Measurements from ENCODE around the gene MAP3K7CL.
"Not testable (repeated sequence)": the region's sequence is repeated elsewhere in the genome, so short reads cannot be mapped to it uniquely, and the experiment has no call there.

Gene MAP3K7CL

GRCh38 chr21:29133796-29134195 is 3.4 kb downstream of the MAP3K7CL start:
- DNase-seq (ENCODE audit: low spot score) = no peak

GRCh38 chr21:29135481-29135880 is 5.0 kb downstream of the MAP3K7CL start:
- DNase-seq (ENCODE audit: low spot score) = no peak

- DNase-seq (ENCODE audit: low spot score) = no peak
These were observed 5.6 kb downstream of the MAP3K7CL start for GRCh38 chr21:29136033-29136432.

GRCh38 chr21:29144736-29145353 is 14.4 kb downstream of the MAP3K7CL start:
- DNase-seq (ENCODE audit: low spot score) = peak; percentile 20

GRCh38 chr21:29145354-29145782 is 14.9 kb downstream of the MAP3K7CL start:
- DNase-seq (ENCODE audit: low spot score) = peak; percentile 76

- no peak for DNase-seq (ENCODE audit: low spot score)
These were observed 15.5 kb downstream of the MAP3K7CL start for GRCh38 chr21:29145852-29146453.

- DNase-seq (ENCODE audit: low spot score) = no peak
These were observed 16.3 kb downstream of the MAP3K7CL start for GRCh38 chr21:29146726-29147125.

- peak; percentile 80 for DNase-seq (ENCODE audit: low spot score)
These were observed 18.1 kb downstream of the MAP3K7CL start for GRCh38 chr21:29148530-29148929.

GRCh38 chr21:29149808-29150425 is 19.5 kb downstream of the MAP3K7CL start:
- DNase-seq (ENCODE audit: low spot score) = peak; percentile 7

GRCh38 chr21:29151931-29152330 is 21.5 kb downstream of the MAP3K7CL start:
- DNase-seq (ENCODE audit: low spot score) = no peak

- DNase-seq (ENCODE audit: low spot score) = no peak
These were observed 22.5 kb downstream of the MAP3K7CL start for GRCh38 chr21:29152916-29153315.

- DNase-seq (ENCODE audit: low spot score) = no peak
These were observed 23.8 kb downstream of the MAP3K7CL start for GRCh38 chr21:29154270-29154669.

- DNase-seq (ENCODE audit: low spot score) = peak; percentile 71
These were observed 24.9 kb downstream of the MAP3K7CL start for GRCh38 chr21:29155118-29155932.

GRCh38 chr21:29155933-29156260 is 25.5 kb downstream of the MAP3K7CL start:
- DNase-seq (ENCODE audit: low spot score) = no peak

- DNase-seq (ENCODE audit: low spot score) = no peak
These were observed 26.6 kb downstream of the MAP3K7CL start for GRCh38 chr21:29157080-29157479.

- no peak for DNase-seq (ENCODE audit: low spot score)
These were observed 29.4 kb downstream of the MAP3K7CL start for GRCh38 chr21:29159842-29160241.

- not testable (repeated sequence) for DNase-seq (ENCODE audit: low spot score)
These were observed 32.4 kb downstream of the MAP3K7CL start for GRCh38 chr21:29162825-29163224.

GRCh38 chr21:29163341-29164115 is 33.1 kb downstream of the MAP3K7CL start:
- no peak for DNase-seq (ENCODE audit: low spot score)

GRCh38 chr21:29164323-29164942 is 34.0 kb downstream of the MAP3K7CL start:
- DNase-seq (ENCODE audit: low spot score) = peak; percentile 55

GRCh38 chr21:29166323-29166722 is 35.9 kb downstream of the MAP3K7CL start:
- DNase-seq (ENCODE audit: low spot score) = no peak

GRCh38 chr21:29166853-29167252 is 36.4 kb downstream of the MAP3K7CL start:
- no peak for DNase-seq (ENCODE audit: low spot score)

Data from AG20443 (cell line).